Esophagus muscularis mucosa (tissue), 4 donors: ENCODE results near the gene NACA2.

ENCODE experiments used
- EP300 ChIP-seq: sonication (generic); formaldehyde crosslinking; IDR thresholded peaks from one replicate; pipeline ENCODE4 v1.6.1; 2017; ENCODE audit warnings: antibody characterized with exemption
- POLR2A ChIP-seq: fragments of 450-650 bp; IDR thresholded peaks from one replicate; pipeline ENCODE4 v1.6.1; 2017; ENCODE audit warnings: antibody characterized with exemption, moderate library complexity, mild to moderate bottlenecking, low read depth
- POLR2AphosphoS5 ChIP-seq, 2 donors: sonication (generic); formaldehyde crosslinking; IDR thresholded peaks; one replicate each; pipeline ENCODE4 v1.6.1; 2017; ENCODE audit warnings: antibody characterized with exemption in 2 of 2
- TF ChIP-seq, protein P1 (sequence below), 3 experiments: fragments of 200-600 bp in 2 of 3; fragments of 450-650 bp in 1 of 3; sonication (generic) in 2 of 3; IDR thresholded peaks; one replicate each; pipeline ENCODE4 v1.5.1; 2017 to 2019; ENCODE audit warnings: antibody characterized with exemption in 3 of 3, mild to moderate bottlenecking in 2 of 3, moderate library complexity in 1 of 3

DNA sequence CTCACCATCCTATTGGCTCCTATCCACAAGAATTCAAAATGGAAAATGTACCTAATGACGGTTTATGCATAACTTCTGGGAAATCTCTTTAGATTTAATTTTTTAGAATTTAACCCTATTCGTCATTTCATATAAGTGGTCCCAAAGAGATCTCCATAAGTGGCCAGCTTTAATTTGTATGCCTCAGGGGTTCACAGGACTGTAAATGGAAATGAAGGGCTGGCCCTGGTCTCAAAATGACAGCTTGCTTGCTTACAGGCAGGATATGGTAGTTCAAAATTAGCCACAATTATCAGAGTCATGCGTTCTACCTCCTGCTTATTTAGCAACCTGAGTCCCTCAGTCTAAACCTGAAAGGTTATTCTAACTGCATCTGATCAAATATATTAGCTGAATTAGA lies 6.6 kb upstream of the NACA2 start:
- TF ChIP-seq, protein P1, sequence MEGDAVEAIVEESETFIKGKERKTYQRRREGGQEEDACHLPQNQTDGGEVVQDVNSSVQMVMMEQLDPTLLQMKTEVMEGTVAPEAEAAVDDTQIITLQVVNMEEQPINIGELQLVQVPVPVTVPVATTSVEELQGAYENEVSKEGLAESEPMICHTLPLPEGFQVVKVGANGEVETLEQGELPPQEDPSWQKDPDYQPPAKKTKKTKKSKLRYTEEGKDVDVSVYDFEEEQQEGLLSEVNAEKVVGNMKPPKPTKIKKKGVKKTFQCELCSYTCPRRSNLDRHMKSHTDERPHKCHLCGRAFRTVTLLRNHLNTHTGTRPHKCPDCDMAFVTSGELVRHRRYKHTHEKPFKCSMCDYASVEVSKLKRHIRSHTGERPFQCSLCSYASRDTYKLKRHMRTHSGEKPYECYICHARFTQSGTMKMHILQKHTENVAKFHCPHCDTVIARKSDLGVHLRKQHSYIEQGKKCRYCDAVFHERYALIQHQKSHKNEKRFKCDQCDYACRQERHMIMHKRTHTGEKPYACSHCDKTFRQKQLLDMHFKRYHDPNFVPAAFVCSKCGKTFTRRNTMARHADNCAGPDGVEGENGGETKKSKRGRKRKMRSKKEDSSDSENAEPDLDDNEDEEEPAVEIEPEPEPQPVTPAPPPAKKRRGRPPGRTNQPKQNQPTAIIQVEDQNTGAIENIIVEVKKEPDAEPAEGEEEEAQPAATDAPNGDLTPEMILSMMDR (IDR thresholded peaks at IDR 0.05): no peak
- TF ChIP-seq EP300: no peak
- TF ChIP-seq POLR2AphosphoS5 (IDR thresholded peaks at IDR 0.05): no peak
- TF ChIP-seq POLR2A: no peak
